Measurements from ENCODE around the gene TUBG2.
A peak's percentile ranks its signal among the peaks of the same experiment; 100 is the strongest.

The TUBG2 gene

GRCh38 chr17:42670789-42671657 lies 11.9 kb downstream of the TUBG2 start:
- H3K23ac ChIP-seq (ENCODE audit: low read length in 2 of 2) = no peak overlapping the region
- H4K91ac ChIP-seq (ENCODE audit: low read length) = no peak overlapping the region
- no peak overlapping the region for H2AK5ac ChIP-seq (ENCODE audit: low read length, severe bottlenecking)
- H3K4me3 ChIP-seq (ENCODE audit: insufficient read depth in 1 of 2, low read depth in 1 of 2, low read length in 2 of 2) = no peak overlapping the region
- no peaks in the 10 kb centered on the region for H3K27me3 ChIP-seq (ENCODE audit: control insufficient read depth in 1 of 2, insufficient read depth in 1 of 2, low read length in 2 of 2)
- no peak overlapping the region for H2BK120ac ChIP-seq (ENCODE audit: low read depth, low read length)
- H3K4ac ChIP-seq (ENCODE audit: low read depth in 1 of 2, low read length in 2 of 2) = no peak overlapping the region
- no peaks in the 10 kb centered on the region for H3K9me3 ChIP-seq (ENCODE audit: control insufficient read depth, low read length)
- H2BK15ac ChIP-seq (ENCODE audit: low read depth, poor library complexity, severe bottlenecking) = no peak overlapping the region
- H2BK5ac ChIP-seq (ENCODE audit: low read depth, low read length, poor library complexity, severe bottlenecking) = no peak overlapping the region
- 85% methylated on average over 40 of the region's 50 CpGs for WGBS
- no peak for DNase-seq
- H3K4me1 ChIP-seq (ENCODE audit: control insufficient read depth, insufficient read depth, low read depth, low read length) = peaks cover 59% of the 10 kb centered on the region
- H3K79me1 ChIP-seq (replicated peaks; ENCODE audit: low read length, poor library complexity, severe bottlenecking) = peaks cover 39% of the 10 kb centered on the region
- no peak overlapping the region for H3K9ac ChIP-seq (ENCODE audit: low read length)
- no peak overlapping the region for H3K4me2 ChIP-seq (ENCODE audit: low read length, poor library complexity, severe bottlenecking)
- no peak overlapping the region for H2AFZ ChIP-seq (ENCODE audit: low read depth, low read length)
- no peak overlapping the region for H3K18ac ChIP-seq (ENCODE audit: low read depth in 1 of 2, low read length in 2 of 2)
- H3K36me3 ChIP-seq (ENCODE audit: control insufficient read depth in 1 of 2, insufficient read depth in 2 of 2, low read depth in 1 of 2, low read length in 2 of 2) = peaks cover 57 to 79% of the 10 kb centered on the region in 2 experiments
- no peak overlapping the region for H3K14ac ChIP-seq (ENCODE audit: low read length in 2 of 2)
- no peak overlapping the region for H3K27ac ChIP-seq (ENCODE audit: low read length, poor library complexity, severe bottlenecking)
- peak overlapping the region; percentile 30 for H4K8ac ChIP-seq (ENCODE audit: low read length)
- no peak overlapping the region for H2BK12ac ChIP-seq (ENCODE audit: low read length in 2 of 2)

- Histone ChIP-seq H3K9me3 (ENCODE audit: control insufficient read depth, low read length) (no peaks in the 10 kb centered on the region), H3K79me1 (replicated peaks; ENCODE audit: low read length, poor library complexity, severe bottlenecking) (peaks cover 38% of the 10 kb centered on the region), H3K4ac (ENCODE audit: low read depth in 1 of 2, low read length in 2 of 2) (no peak overlapping the region), H3K4me3 (ENCODE audit: insufficient read depth in 1 of 2, low read depth in 1 of 2, low read length in 2 of 2) (no peak overlapping the region), H4K91ac (ENCODE audit: low read length) (no peak overlapping the region), H2AFZ (ENCODE audit: low read depth, low read length) (no peak overlapping the region), H3K23ac (ENCODE audit: low read length in 2 of 2) (no peak overlapping the region), H3K36me3 (ENCODE audit: control insufficient read depth in 1 of 2, insufficient read depth in 2 of 2, low read depth in 1 of 2, low read length in 2 of 2) (peaks cover 48 to 69% of the 10 kb centered on the region in 2 experiments), H3K14ac (ENCODE audit: low read length in 2 of 2) (no peak overlapping the region), H3K27me3 (ENCODE audit: control insufficient read depth in 1 of 2, insufficient read depth in 1 of 2, low read length in 2 of 2) (no peaks in the 10 kb centered on the region), H2AK5ac (ENCODE audit: low read length, severe bottlenecking) (no peak overlapping the region), H3K27ac (ENCODE audit: low read length, poor library complexity, severe bottlenecking) (no peak overlapping the region), H2BK15ac (ENCODE audit: low read depth, poor library complexity, severe bottlenecking) (no peak overlapping the region), H2BK5ac (ENCODE audit: low read depth, low read length, poor library complexity, severe bottlenecking) (no peak overlapping the region), H3K4me2 (ENCODE audit: low read length, poor library complexity, severe bottlenecking) (no peak overlapping the region), H4K8ac (ENCODE audit: low read length) (no peak overlapping the region), H2BK120ac (ENCODE audit: low read depth, low read length) (no peak overlapping the region), H2BK12ac (ENCODE audit: low read length in 2 of 2) (no peak overlapping the region), H3K18ac (ENCODE audit: low read depth in 1 of 2, low read length in 2 of 2) (no peak overlapping the region), H3K9ac (ENCODE audit: low read length) (no peak overlapping the region), H3K4me1 (ENCODE audit: control insufficient read depth, insufficient read depth, low read depth, low read length) (peaks cover 58% of the 10 kb centered on the region)
- no peak for DNase-seq
- 80% methylated on average over 28 of the region's 28 CpGs for WGBS
Measured at GRCh38 chr17:42672038-42672437, 13.0 kb downstream of the TUBG2 start.

GRCh38 chr17:42673266-42673884 lies 14.3 kb downstream of the TUBG2 start:
- peak overlapping the region; percentile 19 for H3K4me2 ChIP-seq (ENCODE audit: low read length, poor library complexity, severe bottlenecking)
- H4K8ac ChIP-seq (ENCODE audit: low read length) = peak overlapping the region; percentile 51
- peak overlapping the region; percentile 83 for H4K91ac ChIP-seq (ENCODE audit: low read length)
- H2BK120ac ChIP-seq (ENCODE audit: low read depth, low read length) = peak overlapping the region; percentile 54
- H2AK5ac ChIP-seq (ENCODE audit: low read length, severe bottlenecking) = no peak overlapping the region
- H3K4me1 ChIP-seq (ENCODE audit: control insufficient read depth, insufficient read depth, low read depth, low read length) = peaks cover 50% of the 10 kb centered on the region
- peaks cover 45 to 57% of the 10 kb centered on the region in 2 experiments for H3K36me3 ChIP-seq (ENCODE audit: control insufficient read depth in 1 of 2, insufficient read depth in 2 of 2, low read depth in 1 of 2, low read length in 2 of 2)
- H3K14ac ChIP-seq (ENCODE audit: low read length in 2 of 2) = no peak overlapping the region
- H2BK15ac ChIP-seq (ENCODE audit: low read depth, poor library complexity, severe bottlenecking) = peak overlapping the region; percentile 85
- H3K4me3 ChIP-seq (ENCODE audit: insufficient read depth in 1 of 2, low read depth in 1 of 2, low read length in 2 of 2) = peak overlapping the region in 1 of 2 experiments; percentile 56
- H3K9ac ChIP-seq (ENCODE audit: low read length) = peak overlapping the region; percentile 22
- no peak overlapping the region for H3K23ac ChIP-seq (ENCODE audit: low read length in 2 of 2)
- peak overlapping the region; percentile 2 to 24 for H2BK12ac ChIP-seq (ENCODE audit: low read length in 2 of 2)
- 82% methylated on average over 30 of the region's 30 CpGs for WGBS
- H2AFZ ChIP-seq (ENCODE audit: low read depth, low read length) = no peak overlapping the region
- H3K18ac ChIP-seq (ENCODE audit: low read depth in 1 of 2, low read length in 2 of 2) = peak overlapping the region; percentile 37 to 48
- DNase-seq = no peak
- no peaks in the 10 kb centered on the region for H3K27me3 ChIP-seq (ENCODE audit: control insufficient read depth in 1 of 2, insufficient read depth in 1 of 2, low read length in 2 of 2)
- H3K27ac ChIP-seq (ENCODE audit: low read length, poor library complexity, severe bottlenecking) = no peak overlapping the region
- H3K79me1 ChIP-seq (replicated peaks; ENCODE audit: low read length, poor library complexity, severe bottlenecking) = peaks cover 38% of the 10 kb centered on the region
- no peaks in the 10 kb centered on the region for H3K9me3 ChIP-seq (ENCODE audit: control insufficient read depth, low read length)
- H3K4ac ChIP-seq (ENCODE audit: low read depth in 1 of 2, low read length in 2 of 2) = peak overlapping the region; percentile 13 to 57
- no peak overlapping the region for H2BK5ac ChIP-seq (ENCODE audit: low read depth, low read length, poor library complexity, severe bottlenecking)
